Measurements from ENCODE around the gene AP5M1.
"Not testable (repeated sequence)": the region's sequence is repeated elsewhere in the genome, so short reads cannot be mapped to it uniquely, and the experiment has no call there.

The AP5M1 gene, protein sequence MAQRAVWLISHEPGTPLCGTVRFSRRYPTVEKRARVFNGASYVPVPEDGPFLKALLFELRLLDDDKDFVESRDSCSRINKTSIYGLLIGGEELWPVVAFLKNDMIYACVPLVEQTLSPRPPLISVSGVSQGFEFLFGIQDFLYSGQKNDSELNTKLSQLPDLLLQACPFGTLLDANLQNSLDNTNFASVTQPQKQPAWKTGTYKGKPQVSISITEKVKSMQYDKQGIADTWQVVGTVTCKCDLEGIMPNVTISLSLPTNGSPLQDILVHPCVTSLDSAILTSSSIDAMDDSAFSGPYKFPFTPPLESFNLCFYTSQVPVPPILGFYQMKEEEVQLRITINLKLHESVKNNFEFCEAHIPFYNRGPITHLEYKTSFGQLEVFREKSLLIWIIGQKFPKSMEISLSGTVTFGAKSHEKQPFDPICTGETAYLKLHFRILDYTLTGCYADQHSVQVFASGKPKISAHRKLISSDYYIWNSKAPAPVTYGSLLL

DNA sequence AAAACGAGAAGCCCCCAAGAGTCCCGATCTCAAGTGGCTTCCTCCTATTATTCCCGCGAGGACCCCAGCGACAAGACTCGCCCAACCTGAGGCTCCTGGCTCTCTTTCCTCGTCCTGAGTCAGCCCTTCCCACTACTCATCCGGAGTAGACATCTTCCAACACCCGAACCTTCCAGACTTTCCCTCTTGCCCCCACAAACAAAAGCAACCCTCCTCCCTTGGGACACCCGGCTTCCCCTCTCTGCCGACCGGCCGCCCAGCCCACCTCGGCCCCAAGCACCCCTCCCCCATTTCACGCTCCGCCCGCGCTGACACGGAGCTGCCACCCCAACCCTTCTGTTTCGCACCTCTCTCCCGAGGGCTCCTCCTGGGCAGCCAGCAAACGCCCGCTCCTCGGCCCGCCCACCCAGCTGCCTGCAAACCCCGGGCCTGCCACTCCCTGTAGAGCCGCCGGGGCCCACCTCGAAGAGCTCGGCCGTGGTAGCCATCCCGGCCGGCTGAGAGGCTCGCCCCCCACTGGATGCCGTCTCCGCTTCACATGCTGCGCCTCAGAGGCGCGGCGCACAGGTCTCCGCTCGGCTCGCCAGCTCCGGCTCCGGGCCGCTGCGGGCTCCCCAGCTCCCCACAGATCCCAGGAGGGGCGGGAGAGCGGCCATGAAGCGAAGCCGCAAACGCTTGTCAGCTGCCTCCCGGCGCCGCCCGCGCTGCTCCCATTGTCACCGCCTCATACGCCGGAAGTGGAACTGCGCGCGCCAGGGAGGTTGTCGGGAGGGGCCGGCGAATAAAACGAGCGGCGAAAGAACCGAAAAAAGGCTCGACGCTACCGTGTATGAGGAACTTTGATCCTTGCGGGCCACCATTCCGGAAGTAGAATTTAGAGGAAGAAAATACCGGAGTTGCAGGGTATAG, at the start of gene AP5M1, which contains the start of gene EXOC5:
AP5M1 (plus strand) TSS at position 811 of the 909 bp plus-strand sequence. CDS start 344 bp downstream, outside the sequence.
EXOC5 (minus strand) TSS at position 745 of the 909 bp plus-strand sequence; CDS start at position 488, 257 bp downstream.
- TF ChIP-seq, protein P1, sequence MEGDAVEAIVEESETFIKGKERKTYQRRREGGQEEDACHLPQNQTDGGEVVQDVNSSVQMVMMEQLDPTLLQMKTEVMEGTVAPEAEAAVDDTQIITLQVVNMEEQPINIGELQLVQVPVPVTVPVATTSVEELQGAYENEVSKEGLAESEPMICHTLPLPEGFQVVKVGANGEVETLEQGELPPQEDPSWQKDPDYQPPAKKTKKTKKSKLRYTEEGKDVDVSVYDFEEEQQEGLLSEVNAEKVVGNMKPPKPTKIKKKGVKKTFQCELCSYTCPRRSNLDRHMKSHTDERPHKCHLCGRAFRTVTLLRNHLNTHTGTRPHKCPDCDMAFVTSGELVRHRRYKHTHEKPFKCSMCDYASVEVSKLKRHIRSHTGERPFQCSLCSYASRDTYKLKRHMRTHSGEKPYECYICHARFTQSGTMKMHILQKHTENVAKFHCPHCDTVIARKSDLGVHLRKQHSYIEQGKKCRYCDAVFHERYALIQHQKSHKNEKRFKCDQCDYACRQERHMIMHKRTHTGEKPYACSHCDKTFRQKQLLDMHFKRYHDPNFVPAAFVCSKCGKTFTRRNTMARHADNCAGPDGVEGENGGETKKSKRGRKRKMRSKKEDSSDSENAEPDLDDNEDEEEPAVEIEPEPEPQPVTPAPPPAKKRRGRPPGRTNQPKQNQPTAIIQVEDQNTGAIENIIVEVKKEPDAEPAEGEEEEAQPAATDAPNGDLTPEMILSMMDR (IDR thresholded peaks at IDR 0.05; ENCODE audit: control insufficient read depth, extremely low read depth, insufficient read depth): no peak
- peak; percentile 85 for DNase-seq (ENCODE audit: low read depth)
- peak within 1 kb of the TSS; percentile 98 for H3K4me3 ChIP-seq (ENCODE audit: low read depth, low read length)

DNA sequence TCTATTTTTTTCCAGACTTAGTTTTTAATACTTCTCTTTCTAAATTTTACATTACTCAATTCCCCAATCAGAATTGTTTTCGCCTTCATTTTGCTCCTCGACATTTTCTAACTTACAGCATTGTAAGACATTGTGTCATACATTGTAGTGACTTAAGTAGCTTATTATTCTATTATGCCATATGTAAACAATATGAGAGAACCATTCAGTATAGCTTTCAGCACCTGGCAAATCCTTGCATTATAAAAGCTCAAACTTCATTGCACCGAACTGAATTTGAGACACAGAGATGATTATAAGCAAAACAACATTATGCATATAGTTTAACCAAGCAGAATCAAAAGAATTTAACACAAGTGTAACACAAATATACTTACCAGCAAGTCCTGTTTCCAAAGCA, 46.8 kb upstream of the AP5M1 start:
- TF ChIP-seq, protein P1 (IDR thresholded peaks at IDR 0.05; ENCODE audit: control insufficient read depth, extremely low read depth, insufficient read depth): no peak
- no peak overlapping the region for H3K4me3 ChIP-seq (ENCODE audit: low read depth, low read length)
- no peak for DNase-seq (ENCODE audit: low read depth)

DNA sequence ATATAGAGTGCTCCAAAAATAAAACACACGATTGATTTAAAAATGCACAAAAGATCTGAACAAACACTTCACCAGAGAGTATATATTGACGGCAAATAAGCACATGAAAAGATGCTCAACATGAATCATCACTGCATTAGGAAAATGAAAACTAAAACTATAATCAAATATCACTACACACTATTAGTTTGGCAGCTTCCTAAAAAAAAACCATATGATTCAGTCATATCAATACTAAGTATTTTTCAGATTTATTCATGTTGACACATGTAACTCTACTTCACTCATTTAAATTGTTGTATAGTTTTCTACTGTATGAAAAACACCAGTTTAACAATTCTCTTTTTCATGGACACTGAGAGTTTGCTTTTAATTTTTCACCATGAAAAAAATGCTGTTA, 41.7 kb upstream of the AP5M1 start:
- H3K4me3 ChIP-seq (ENCODE audit: low read depth, low read length): no peak overlapping the region
- TF ChIP-seq, protein P1 (IDR thresholded peaks at IDR 0.05; ENCODE audit: control insufficient read depth, extremely low read depth, insufficient read depth): no peak
- DNase-seq (ENCODE audit: low read depth): no peak

DNA sequence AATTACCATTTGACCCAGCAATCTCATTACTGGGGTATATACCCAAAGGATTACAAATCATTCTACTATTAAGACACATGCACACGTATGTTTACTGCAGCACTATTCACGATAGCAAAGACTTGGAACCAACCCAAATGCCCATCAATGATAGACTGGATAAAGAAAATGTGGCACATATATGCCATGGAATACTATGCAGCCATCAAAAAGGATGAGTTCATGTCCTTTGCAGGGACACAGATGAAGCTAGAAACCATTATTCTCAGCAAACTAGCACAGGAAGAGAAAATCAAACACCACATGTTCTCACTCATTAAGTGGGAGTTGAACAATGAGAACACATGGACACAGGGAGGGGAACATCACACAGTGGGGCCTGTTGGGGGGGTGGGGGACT, 40.5 kb upstream of the AP5M1 start:
- H3K4me3 ChIP-seq (ENCODE audit: low read depth, low read length); DNase-seq (ENCODE audit: low read depth): not testable (repeated sequence)

DNA sequence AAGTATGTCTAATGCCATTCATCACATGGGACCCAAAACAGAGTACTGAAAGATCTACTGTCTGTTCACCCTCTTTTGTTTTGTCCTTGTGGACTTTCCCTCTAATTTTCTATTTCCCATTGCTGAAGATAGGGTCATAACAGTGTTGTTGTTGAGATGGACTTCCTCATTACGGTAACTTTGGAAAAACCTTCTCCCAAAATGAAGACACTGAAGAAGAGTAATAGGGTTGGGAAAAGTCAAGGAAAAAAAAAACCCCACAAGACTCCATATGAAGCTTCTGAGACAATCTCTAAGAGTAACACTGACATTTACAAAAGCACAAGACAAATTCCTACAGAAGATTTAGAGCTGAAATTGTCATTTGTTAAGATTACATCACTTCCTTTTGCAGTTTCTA, 36.8 kb upstream of the AP5M1 start:
- DNase-seq (ENCODE audit: low read depth): no peak
- TF ChIP-seq, protein P1 (IDR thresholded peaks at IDR 0.05; ENCODE audit: control insufficient read depth, extremely low read depth, insufficient read depth): no peak
- no peak overlapping the region for H3K4me3 ChIP-seq (ENCODE audit: low read depth, low read length)

DNA sequence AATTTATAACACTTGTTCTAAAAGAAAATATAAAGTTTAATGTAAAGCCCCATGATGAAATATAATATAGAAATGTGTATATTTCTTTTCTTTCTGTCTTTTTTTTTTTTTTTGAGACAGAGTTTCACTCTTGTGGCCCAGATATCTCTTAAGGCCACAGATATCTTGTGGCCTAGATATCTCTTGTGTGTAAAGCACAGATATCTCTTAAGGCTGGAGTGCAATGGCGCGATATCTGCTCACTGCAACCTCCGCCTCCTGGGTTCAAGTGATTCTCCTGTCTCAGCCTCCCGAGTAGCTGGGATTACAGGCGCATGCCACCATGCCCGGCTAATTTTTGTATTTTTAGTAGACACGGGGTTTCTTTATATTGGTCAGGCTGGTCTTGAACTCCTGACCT, 28.7 kb upstream of the AP5M1 start:
- not testable (repeated sequence) for H3K4me3 ChIP-seq (ENCODE audit: low read depth, low read length); DNase-seq (ENCODE audit: low read depth)

DNA sequence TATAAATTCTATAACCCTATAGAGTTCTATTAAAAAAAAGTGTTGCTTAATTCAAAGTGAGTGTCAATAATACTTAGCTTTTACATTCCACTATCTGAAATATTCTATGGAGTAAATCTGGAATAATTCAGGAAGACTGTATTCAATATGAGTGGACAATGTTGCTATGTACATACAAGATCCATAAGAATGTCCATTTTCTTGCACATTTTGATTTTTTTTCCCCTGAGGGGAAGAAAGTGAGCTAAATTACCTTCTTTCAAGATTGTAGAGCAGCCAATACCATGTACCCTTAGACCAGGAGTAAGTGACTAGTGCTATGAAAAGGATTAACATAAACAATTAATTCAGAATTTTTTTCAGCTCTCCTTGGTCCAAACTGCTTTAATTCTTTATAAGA, 25.5 kb upstream of the AP5M1 start:
- TF ChIP-seq, protein P1 (IDR thresholded peaks at IDR 0.05; ENCODE audit: control insufficient read depth, extremely low read depth, insufficient read depth): no peak
- no peak for DNase-seq (ENCODE audit: low read depth)
- no peak overlapping the region for H3K4me3 ChIP-seq (ENCODE audit: low read depth, low read length)

All from LNCaP clone FGC (cell line).